Head of caudate nucleus (tissue), 42 donors: ENCODE results near the gene BCL11B.
"Not testable (repeated sequence)": the region's sequence is repeated elsewhere in the genome, so short reads cannot be mapped to it uniquely, and the experiment has no call there.

Experiments
- DNase-seq, 42 donors: peaks; one replicate each; pipeline versions ENCODE4 v3.0.0 to v3.0.0-alpha.2; 2020 to 2021; ENCODE audit warnings: mixed read lengths in 7 of 42
- intact Hi-C: fragments of 100-400 bp; cut with DNase I; formaldehyde crosslinking; loops from one replicate; pipeline ENCODE4 v1.15.0; 2022

The BCL11B gene

GRCh38 chr14:99234355-99234754 lies 37.6 kb downstream of the BCL11B start:
- peak in 1 of 42 donors; percentile 64 for DNase-seq
- intact Hi-C loops: no loop called here

- peak in 1 of 42 donors; percentile 39 for DNase-seq
- intact Hi-C loops: no loop called here
Measured at GRCh38 chr14:99233222-99234035, 38.6 kb downstream of the BCL11B start.

GRCh38 chr14:99232714-99233214 lies 39.2 kb downstream of the BCL11B start:
- intact Hi-C loops: no loop called here
- DNase-seq: no peak

GRCh38 chr14:99231850-99232713 lies 39.9 kb downstream of the BCL11B start:
- intact Hi-C loops: no loop called here
- no peak for DNase-seq

DNA sequence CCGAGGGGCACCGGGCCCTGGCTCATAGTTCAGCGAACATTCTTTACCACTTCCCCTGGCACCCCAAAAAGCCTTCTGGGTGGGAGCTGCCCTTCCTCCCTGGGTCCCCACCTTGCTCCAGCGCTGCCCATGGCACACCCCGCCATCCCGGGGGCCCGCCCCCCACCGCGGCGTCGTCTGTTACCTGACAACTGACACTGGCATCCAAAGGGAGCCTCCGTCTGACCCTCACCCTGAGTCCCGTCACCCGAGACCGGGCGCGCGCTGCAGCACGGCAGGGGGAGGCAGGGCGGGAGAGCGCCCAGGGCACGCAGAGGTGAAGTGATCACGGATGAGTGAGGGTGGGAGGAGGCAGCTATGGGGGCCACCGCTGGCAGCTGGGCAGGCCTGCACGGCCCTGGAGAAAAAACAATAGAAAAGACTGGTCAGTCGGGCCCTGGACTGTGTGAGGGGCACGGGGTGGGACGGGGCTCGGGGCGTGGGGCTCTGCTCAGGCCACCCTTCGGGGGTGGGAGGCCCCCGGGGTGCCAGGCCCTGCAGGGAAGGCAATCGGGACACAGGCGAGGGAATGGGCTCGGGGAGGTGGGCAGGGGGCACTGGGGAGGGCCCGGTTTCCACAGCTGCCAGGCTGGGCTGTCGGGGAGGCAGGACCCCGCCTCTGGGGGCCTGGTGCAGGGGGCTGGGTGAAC lies 40.7 kb downstream of the BCL11B start:
- DNase-seq: no peak
- intact Hi-C loops: no loop called here

DNA sequence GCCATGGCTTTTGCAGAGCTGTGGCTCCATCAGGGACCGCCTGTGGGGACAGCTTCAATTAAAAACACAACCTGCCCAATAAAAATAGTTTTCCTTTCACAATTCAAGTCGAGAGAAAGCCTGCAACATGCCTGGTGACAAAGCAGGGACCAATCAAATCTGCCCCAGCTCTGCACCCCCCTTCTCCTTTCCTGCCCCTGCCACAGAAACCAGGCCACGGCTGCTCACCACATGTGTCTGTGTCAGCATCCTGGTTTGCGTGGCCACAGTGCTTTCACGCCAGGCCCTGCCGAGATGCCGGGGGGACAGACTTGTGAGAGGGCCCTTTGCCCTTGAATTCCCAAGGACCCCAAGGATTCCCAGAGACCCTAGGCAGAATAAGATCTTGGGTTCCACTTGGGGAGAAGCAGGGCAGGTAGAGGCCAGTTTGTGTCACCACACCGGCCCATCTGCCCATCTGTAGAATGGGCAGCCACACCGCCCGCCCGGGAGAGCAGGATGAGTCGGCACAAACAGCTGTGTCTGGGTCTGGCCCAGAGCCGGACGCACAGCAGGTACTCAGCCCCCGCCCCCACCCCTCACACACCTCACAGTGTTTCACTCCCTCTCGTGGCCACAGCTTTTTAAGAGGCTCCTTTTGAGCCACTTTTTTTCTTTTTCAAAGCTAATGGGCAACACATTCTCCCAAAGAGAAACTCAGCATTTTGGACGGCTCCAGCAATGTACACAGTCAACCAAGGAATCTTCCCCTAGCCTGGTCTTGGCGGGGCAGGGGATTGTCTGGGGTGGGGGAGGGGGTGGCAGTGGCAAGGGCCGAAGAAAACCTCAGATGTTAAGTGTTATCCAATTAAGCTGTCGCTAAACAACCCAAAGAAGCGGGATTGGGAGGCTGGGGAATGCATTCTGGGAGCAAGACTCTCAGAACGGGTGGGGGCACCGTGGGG lies 41.5 kb downstream of the BCL11B start:
- intact Hi-C loops: no loop called here
- DNase-seq: peak in 1 of 42 donors; percentile 35

DNA sequence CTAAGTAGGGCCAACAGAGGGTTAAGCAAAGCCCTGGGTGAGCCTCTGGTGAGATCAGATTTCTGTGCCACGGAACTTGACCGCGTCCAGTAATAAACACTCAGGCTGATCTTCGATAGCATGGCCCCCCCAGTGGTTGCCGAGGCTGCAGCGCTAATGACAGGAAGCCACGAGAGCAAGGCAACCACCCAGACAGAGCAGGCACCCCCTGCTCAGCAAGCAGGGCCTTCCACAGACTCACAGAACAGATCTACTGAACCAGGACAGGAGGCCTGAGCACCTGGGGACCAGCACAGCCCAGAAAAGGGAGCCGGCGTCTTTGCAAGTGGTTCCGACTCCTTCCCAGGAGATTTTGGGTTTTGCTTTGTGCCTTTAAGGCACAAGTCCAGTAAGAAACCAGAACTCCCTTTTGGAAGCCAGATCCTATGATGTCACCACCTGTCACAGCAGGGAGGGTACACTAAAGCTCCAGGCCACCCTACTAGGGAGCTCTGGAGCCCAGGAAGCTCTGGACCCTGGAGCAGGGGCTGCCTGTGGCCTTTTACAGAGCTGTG lies 42.3 kb downstream of the BCL11B start:
- no peak for DNase-seq
- intact Hi-C loops: no loop called here

DNA sequence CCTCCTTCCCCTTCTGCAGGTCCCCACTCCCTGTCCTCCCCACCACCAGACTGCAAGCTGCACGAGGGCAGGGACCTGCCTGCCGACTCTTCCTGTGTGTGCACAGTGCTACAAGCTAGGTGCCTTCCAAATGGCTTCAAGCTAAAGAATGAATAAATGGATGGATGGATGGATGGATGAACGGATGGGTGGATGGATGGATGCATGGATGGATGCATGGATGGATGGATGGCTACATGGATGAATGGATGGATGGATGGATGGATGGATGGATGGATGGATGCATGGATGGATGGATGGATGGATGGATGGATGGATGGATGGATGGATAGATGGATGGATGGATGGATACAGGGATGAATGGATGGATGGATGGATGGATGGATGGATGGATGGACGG lies 43.2 kb downstream of the BCL11B start:
- DNase-seq, intact Hi-C loops: not testable (repeated sequence)

- no peak for DNase-seq
- intact Hi-C loops: no loop called here
Measured at GRCh38 chr14:99226687-99227086, 45.3 kb downstream of the BCL11B start.

DNA sequence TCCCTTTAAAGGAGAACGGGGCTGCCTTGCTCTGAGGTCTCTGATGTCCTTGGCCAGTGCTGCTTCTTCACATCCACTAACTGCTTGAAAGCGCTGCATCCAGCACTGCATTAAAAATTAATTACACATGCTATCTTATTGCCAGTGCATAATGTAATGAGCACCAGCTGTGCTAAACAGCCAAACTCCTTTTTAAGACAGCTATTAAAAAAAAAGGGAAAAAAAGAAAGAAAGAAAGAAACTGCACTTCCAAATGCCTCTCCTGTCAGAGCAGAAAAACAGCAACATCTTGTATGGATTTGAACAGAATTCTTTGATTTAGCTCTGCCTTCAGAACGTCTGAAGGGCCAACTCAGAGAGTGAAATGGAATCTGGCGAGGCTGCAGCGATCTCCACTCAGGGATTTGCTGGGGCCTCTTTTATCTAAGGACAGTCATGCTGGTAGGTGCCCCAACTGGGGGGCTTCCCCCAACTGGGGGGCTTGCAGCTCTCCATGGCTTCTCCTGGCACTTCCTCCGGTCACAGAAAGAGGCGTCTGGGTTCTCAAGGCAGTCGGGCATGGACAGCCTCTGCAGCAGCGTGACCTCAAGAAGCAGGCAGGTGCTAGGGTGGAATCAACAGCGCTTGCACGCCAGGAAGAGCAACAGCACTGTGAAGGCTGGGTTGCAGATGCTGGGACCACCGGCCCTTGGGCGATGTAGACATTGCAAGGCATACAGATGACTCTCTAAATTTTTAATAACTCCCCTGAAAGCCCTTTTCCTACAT lies 46.4 kb downstream of the BCL11B start:
- no peak for DNase-seq
- intact Hi-C loops: no loop called here

- intact Hi-C loops: no loop called here
- DNase-seq: no peak
Measured at GRCh38 chr14:99224948-99225347, 47.0 kb downstream of the BCL11B start.

DNA sequence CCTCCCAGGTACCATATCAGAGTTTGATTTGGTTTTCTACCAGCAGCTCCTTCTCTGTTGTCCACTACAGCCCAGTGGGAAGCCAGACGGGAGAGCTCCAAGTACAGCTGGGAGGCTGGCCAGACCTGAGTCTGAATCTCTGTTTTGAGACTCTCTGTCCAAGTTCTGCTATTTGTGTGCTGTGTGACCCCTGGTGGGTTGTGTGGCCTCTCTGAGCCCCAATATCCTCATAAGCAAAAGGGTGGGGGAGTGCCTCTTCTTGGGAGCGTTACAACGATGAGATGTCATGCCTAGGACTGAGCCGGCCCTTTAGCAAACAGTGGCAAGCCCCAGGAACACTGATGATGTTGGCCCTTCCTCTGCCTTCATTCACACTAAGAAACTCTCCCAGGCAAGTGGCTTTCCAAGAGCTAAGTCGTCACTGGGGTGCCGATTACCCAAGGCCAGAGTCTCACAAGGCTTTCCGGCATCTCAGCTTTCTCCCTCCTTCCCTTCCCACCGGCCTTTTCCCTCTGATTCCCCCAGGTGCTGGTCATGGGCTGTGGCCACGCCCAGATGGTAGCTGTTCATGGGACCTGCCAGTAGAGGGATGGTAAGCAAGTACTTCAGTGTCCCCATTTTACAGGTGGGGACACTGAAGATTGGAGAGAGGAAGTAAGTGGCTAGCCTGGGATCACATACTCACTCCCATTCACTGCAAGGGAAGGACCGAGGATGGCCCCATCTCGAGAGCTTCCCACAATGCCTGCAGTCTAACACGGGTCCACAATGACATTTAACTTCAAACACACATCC lies 47.7 kb downstream of the BCL11B start:
- DNase-seq: no peak
- intact Hi-C loops: no loop called here

DNA sequence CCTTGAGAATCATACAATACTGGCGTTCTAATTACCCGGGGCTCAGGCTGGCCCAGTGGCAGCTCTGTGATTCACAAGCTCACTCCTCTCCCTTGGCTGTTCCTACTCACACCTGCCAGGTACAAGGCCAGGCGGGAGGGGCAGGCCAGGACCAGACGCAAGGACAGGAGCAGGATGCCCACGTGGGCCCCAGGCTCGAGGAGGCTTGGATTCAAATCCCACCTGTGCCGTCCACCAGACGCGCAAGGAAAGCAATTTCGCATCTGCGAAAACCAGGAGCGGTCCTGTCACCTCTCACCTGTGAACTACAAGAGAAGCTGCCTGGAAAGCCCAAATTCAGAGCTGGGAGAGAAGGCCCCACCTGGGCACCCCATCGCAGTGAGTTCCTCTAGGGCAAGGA lies 50.6 kb downstream of the BCL11B start:
- intact Hi-C loops: no loop called here
- no peak for DNase-seq

DNA sequence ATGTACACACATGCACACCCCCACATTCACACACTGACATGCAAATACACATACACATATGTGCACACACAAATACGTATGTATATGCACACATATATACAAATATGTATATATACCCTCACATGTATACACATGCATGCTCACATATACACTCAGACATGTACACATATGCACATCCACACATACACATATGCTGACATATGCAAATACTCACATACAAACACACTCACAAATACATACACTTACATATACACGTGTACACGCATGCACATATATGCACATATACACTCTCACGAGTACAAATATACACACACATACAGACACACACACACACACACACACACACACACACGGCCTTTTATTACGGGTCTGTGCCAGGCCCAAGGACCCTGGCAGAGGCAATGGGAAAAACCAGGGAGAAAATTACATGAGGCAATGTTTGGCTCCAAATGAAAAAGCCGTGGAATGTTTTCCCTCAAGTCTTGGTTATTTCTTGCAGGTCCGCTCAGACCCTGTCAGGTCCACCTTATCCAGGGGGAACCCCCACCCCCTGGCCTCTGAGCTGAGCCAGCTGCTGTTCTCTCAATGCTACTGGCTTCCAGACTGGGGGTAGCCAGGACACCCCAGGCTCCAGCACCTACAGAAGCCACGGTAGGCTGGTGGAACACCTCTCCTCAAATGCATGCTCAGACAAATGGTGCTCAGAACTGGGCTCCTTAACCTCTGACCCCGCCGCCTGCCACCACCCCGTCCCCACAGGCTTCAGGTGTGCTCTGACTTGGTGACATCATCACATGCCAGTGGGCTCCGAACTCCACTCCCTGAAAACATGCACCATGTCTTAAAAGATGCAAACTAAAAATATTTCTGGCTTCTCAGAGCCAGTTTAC lies 54.7 kb downstream of the BCL11B start:
- DNase-seq: no peak
- intact Hi-C loops: no loop called here

DNA sequence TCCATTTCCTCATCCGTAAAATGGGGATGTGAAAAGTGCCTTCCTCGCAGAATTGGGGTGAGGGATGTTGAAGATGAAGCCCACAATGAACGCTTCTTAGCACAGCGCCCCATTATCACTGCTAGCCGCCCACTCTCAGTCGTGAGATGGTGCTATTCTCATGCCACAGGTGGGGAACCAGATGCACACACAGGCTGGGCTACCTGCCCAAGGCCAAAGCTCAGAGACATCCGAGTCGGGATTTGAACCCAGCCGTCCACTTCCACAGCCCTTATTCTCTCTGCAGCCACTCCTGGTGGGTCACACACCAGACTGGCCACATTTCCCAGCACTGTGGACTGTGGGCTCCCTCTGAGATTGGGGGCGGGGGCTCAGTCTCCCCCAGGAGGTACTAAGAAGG lies 55.8 kb downstream of the BCL11B start:
- no peak for DNase-seq

DNA sequence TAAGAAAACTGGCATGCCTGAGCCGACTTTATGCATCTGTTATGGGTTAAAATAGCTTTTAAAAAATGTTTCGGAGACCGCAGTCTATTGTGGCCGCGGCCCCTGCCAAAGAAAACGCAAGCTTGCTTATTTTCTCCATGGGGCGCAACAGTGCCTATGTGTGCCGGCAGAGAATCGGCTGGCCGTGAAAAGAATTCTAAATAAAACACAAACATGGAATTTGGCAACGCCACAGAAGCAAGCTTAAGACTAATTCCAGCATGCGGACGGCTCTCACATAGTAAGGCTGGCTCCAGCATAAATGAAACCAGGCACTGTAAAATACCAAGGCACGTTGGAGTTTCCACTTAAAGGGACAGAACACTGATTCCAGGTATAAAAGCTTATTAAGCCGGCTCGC lies 56.7 kb downstream of the BCL11B start:
- DNase-seq: peak in 2 of 42 donors; percentile 24 to 33
- intact Hi-C loops: no loop called here

More for the DNA sequence above, 55.8 kb downstream of the BCL11B start:
- intact Hi-C loops: no loop called here
